HG02943 (cell line): ENCODE results near the gene KRTAP10-4.
"Not testable (repeated sequence)": the region's sequence is repeated elsewhere in the genome, so short reads cannot be mapped to it uniquely, and the experiment has no call there.

Experiments used
- ATAC-seq: cut with Tn5 transposase; IDR thresholded peaks from one replicate; pipeline ENCODE4 v1.9.1; 2021; ENCODE audit warnings: mild to moderate bottlenecking, low read depth, moderate library complexity; ENCODE audit not compliant: unreplicated experiment

Gene KRTAP10-4

GRCh38 chr21:44555200-44555875 is 18.2 kb upstream of the KRTAP10-4 start:
- no peak for ATAC-seq

GRCh38 chr21:44556879-44557278 is 16.6 kb upstream of the KRTAP10-4 start:
- no peak for ATAC-seq

- no peak for ATAC-seq
Observed at GRCh38 chr21:44557491-44558328, 15.8 kb upstream of the KRTAP10-4 start.

GRCh38 chr21:44558329-44558675 is 15.2 kb upstream of the KRTAP10-4 start:
- ATAC-seq, result not testable (repeated sequence)

- no peak for ATAC-seq
Observed at GRCh38 chr21:44558695-44559094, 14.8 kb upstream of the KRTAP10-4 start, which contains the start of gene KRTAP10-3. KRTAP10-3 (minus strand) TSS chr21:44558795; CDS start chr21:44558715, 80 bp downstream.

- ATAC-seq, result no peak
Observed at GRCh38 chr21:44564099-44564498, 9.4 kb upstream of the KRTAP10-4 start.

GRCh38 chr21:44564886-44565598 is 8.5 kb upstream of the KRTAP10-4 start:
- ATAC-seq, result no peak

- ATAC-seq, result no peak
Observed at GRCh38 chr21:44566403-44566802, 7.1 kb upstream of the KRTAP10-4 start.

GRCh38 chr21:44567481-44568171 is 5.9 kb upstream of the KRTAP10-4 start:
- no peak for ATAC-seq

- no peak for ATAC-seq
Observed at GRCh38 chr21:44568261-44568660, 5.3 kb upstream of the KRTAP10-4 start.

GRCh38 chr21:44568667-44569556 is 4.6 kb upstream of the KRTAP10-4 start:
- ATAC-seq, result no peak

- no peak for ATAC-seq
Observed at GRCh38 chr21:44569861-44570517, 3.5 kb upstream of the KRTAP10-4 start.

- ATAC-seq, result no peak
Observed at GRCh38 chr21:44571296-44571695, 2.2 kb upstream of the KRTAP10-4 start.

GRCh38 chr21:44571844-44572782 is 1.4 kb upstream of the KRTAP10-4 start:
- no peak for ATAC-seq

GRCh38 chr21:44572959-44573583 is 458 bp upstream of the KRTAP10-4 start:
- no peak for ATAC-seq

- no peak for ATAC-seq
Observed at GRCh38 chr21:44574457-44575306, 1.2 kb downstream of the KRTAP10-4 start.
